Measurements from ENCODE around the gene NPFFR2. TPM values are rescaled to one million over a fixed set of nuclear protein-coding genes. Genes with fewer than 3 reads are reported as not detected.

NPFFR2 gene
- not detected in 2 replicates for total RNA-seq

DNA sequence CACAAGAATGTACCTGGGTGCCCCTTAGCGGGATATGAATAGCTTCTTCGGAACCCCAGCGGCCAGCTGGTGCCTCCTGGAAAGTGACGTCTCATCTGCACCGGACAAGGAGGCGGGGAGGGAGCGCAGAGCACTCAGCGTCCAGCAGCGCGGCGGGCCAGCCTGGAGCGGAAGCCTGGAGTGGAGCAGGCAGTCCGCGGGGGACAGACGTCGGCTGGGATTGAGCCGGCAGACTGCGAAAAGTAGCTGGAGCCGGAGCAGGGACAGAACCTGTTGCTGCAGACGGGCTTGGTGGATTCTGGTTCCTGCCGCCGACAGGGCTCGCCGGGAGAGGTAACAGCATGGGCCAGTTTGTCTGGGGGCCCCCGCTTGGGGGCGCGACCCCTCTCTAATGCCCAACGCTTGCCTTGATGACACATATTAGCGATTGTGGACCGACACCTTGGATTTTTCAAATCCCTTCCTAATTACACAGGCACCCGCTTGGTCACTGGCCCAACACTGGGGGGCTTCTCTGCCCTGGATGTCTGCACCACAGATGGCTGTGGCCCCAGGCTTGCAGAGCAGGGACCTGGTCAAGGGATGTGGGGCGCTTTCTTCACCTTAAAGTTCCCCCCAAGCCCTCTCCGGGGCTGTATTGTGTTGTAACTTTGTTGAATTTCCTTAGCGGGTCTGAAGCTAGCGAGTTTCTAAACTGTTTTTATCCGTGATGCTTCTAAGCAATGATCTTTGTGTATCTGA, at the start of gene NPFFR2:
NPFFR2 (plus strand) TSS at position 133 of the 741 bp plus-strand sequence. CDS start 96,592 bp downstream, outside the sequence.

Other genes with a start within 250 kb of the NPFFR2 start
- gene GC, start 247.9 kb upstream of the NPFFR2 start, total RNA-seq, result not detected in 2 replicates